ENCODE results near the gene TRMT11. TPM values are rescaled to one million over a fixed set of nuclear protein-coding genes. Genes with fewer than 3 reads are reported as not detected.
A peak's percentile ranks its signal among the peaks of the same experiment; 100 is the strongest.

TRMT11 gene
- total RNA-seq (2021; fragmentation: NEBNext Ultra II Directional; extraction: Animal tissue kit (Norgen Biotek cat#: 25700)), result 10 to 100 TPM; 12.8 to 20.7 (median 15.2) TPM
- long read RNA-seq, transcript TRMT11-201 (13 exons, 1,565 nt), result major isoform, 21 of 27 reads
- long read RNA-seq, partial matches to known transcripts, result 1 of 27 reads
- long read RNA-seq, other reads (novel, unspliced or antisense), result 4 of 27 reads

- Mint-ChIP-seq H3K4me1 (ENCODE audit: low read depth) (no peaks in the 10 kb centered on the region; the same call in 1 of the 2 replicates), H3K9me3 (no peaks in the 10 kb centered on the region), H3K36me3 (ENCODE audit: low read depth) (no peaks in the 10 kb centered on the region), H3K27me3 (ENCODE audit: insufficient read depth) (no peaks in the 10 kb centered on the region; the same call in 1 of the 2 replicates), H3K4me3 (no peak within 1 kb of the TSS), H3K27ac (no peak within 1 kb of the TSS)
- DNase-seq, result peak; percentile 83
- peak; percentile 2; the same call in 1 of the 2 replicates for TF ChIP-seq CTCF (IDR thresholded peaks at IDR 0.05)
Observed at GRCh38 chr6:125986301-125987025, at the start of gene TRMT11. TRMT11 (plus strand) TSS chr6:125986540; CDS start chr6:125986551, 11 bp downstream.

GRCh38 chr6:125939026-125939425 lies 47.3 kb upstream of the TRMT11 start:
- Mint-ChIP-seq H3K4me3 (no peak overlapping the region), H3K27me3 (ENCODE audit: insufficient read depth) (no peaks in the 10 kb centered on the region), H3K9me3 (no peaks in the 10 kb centered on the region), H3K36me3 (ENCODE audit: low read depth) (no peaks in the 10 kb centered on the region), H3K4me1 (ENCODE audit: low read depth) (peaks cover 53% of the 10 kb centered on the region), H3K27ac (peak overlapping the region; percentile 85; the same call in 1 of the 2 replicates)
- DNase-seq, result no peak
- TF ChIP-seq CTCF (IDR thresholded peaks at IDR 0.05), result no peak

- Mint-ChIP-seq H3K27me3 (ENCODE audit: insufficient read depth) (no peaks in the 10 kb centered on the region), H3K36me3 (ENCODE audit: low read depth) (no peaks in the 10 kb centered on the region), H3K4me1 (ENCODE audit: low read depth) (peaks cover 60% of the 10 kb centered on the region), H3K9me3 (no peaks in the 10 kb centered on the region), H3K27ac (peak overlapping the region; percentile 85), H3K4me3 (no peak overlapping the region)
- TF ChIP-seq CTCF (IDR thresholded peaks at IDR 0.05), result no peak
- no peak for DNase-seq
Observed at GRCh38 chr6:125939791-125940190, 46.5 kb upstream of the TRMT11 start.

- Mint-ChIP-seq H3K4me1 (ENCODE audit: low read depth) (peaks cover 67% of the 10 kb centered on the region), H3K36me3 (ENCODE audit: low read depth) (no peaks in the 10 kb centered on the region), H3K4me3 (peak overlapping the region; percentile 61), H3K27ac (peak overlapping the region; percentile 85), H3K9me3 (no peaks in the 10 kb centered on the region), H3K27me3 (ENCODE audit: insufficient read depth) (no peaks in the 10 kb centered on the region)
- TF ChIP-seq CTCF (IDR thresholded peaks at IDR 0.05), result no peak
- peak; percentile 75 for DNase-seq
Observed at GRCh38 chr6:125940247-125941041, 45.9 kb upstream of the TRMT11 start.

- H3K4me3 Mint-ChIP-seq, result no peak overlapping the region; the same call in 1 of the 2 replicates
- H3K27me3 Mint-ChIP-seq (ENCODE audit: insufficient read depth), result peaks cover 2% of the 10 kb centered on the region; the same call in 1 of the 2 replicates
- TF ChIP-seq CTCF (IDR thresholded peaks at IDR 0.05), result no peak
- H3K36me3 Mint-ChIP-seq (ENCODE audit: low read depth), result no peaks in the 10 kb centered on the region
- peak overlapping the region; percentile 84 for H3K27ac Mint-ChIP-seq
- peak; percentile 18 for DNase-seq
- peaks cover 92% of the 10 kb centered on the region for H3K4me1 Mint-ChIP-seq (ENCODE audit: low read depth)
- no peaks in the 10 kb centered on the region for H3K9me3 Mint-ChIP-seq
Observed at GRCh38 chr6:125942672-125943527, 43.4 kb upstream of the TRMT11 start.

Data from HFFc6 (cell line).